Measurements from ENCODE around the gene ITPK1. TPM values are rescaled to one million over a fixed set of nuclear protein-coding genes. Genes with fewer than 3 reads are reported as not detected.

ITPK1 gene
- total and polyA plus RNA-seq, 2 donors (not counting 3 experiments of a cell fraction or from before 2014, with no cell fraction given) = 39.6 to 51.8 TPM

- dilution Hi-C loops (cut with MboI; ENCODE audit: extremely low pct_ligation_motif_present, low sequenced_read_pairs) (no loop called here), intact Hi-C loops (cut with micrococcal nuclease) (loop anchor here (10.0 kb wide), 1 partner anchor 1061 kb away; the partner anchor contains the start of gene IFI27)
- Histone ChIP-seq H3K9me3 (replicated peaks; ENCODE audit: control insufficient read depth, insufficient read depth, low read length) (no peaks in the 10 kb centered on the region), H3K4me3 (replicated peaks in 1 of 3; ENCODE audit: insufficient read depth in 1 of 3, low read depth in 1 of 3, low read length in 3 of 3) (no peak overlapping the region), H3K36me3 (ENCODE audit: control insufficient read depth in 2 of 2, extremely low read depth in 1 of 2, insufficient read depth in 2 of 2, low read length in 2 of 2) (no peaks in the 10 kb centered on the region), H3K4me2 (ENCODE audit: insufficient read depth, low read length) (no peak overlapping the region), H2AFZ (ENCODE audit: low read depth, low read length) (no peak overlapping the region), H4K20me1 (replicated peaks; ENCODE audit: control insufficient read depth, extremely low read depth, insufficient read depth, low read length) (no peaks in the 10 kb centered on the region), H3K79me2 (ENCODE audit: control insufficient read depth, insufficient read depth, low read length) (no peaks in the 10 kb centered on the region), H3K9ac (replicated peaks; ENCODE audit: extremely low read depth, insufficient read depth, low read length) (no peak overlapping the region), H3K27me3 (ENCODE audit: control insufficient read depth in 2 of 2, insufficient read depth in 2 of 2, low read length in 2 of 2) (no peaks in the 10 kb centered on the region), H3K9me1 (replicated peaks; ENCODE audit: control insufficient read depth, extremely low read depth, insufficient read depth, low read length) (no peaks in the 10 kb centered on the region), H3K4me1 (ENCODE audit: control insufficient read depth, extremely low read depth, insufficient read depth, low read length) (peaks cover 16% of the 10 kb centered on the region), H3K27ac (ENCODE audit: insufficient read depth, low read depth, low read length) (no peak overlapping the region)
- ChIA-PET CTCF (interaction anchor here (1.3 kb wide), 1 partner anchor 85 kb away, joined by 3 read pairs; no protein-coding TSS in a partner anchor), POLR2A (no interaction called here)
- TF ChIP-seq JUN (IDR thresholded peaks at IDR 0.05; ENCODE audit: borderline replicate concordance, insufficient read depth, insufficient read length, low read depth) (no peak), EZH2 (IDR thresholded peaks at IDR 0.05; ENCODE audit: borderline replicate concordance, low read depth, low read length, severe bottlenecking) (no peak), FOS (IDR thresholded peaks at IDR 0.05; ENCODE audit: borderline replicate concordance, insufficient read depth, low read length) (no peak), GATA2 (IDR thresholded peaks at IDR 0.05; ENCODE audit: insufficient read depth, insufficient read length, low read depth, low read length) (no peak), MAX (IDR thresholded peaks at IDR 0.05; ENCODE audit: insufficient read depth, insufficient read length) (no peak), POLR2A (IDR thresholded peaks at IDR 0.05; ENCODE audit: low read depth, low read length) (no peak), POLR2AphosphoS5 (IDR thresholded peaks at IDR 0.05; ENCODE audit: insufficient read depth, low read depth, low read length) (no peak), CTCF (IDR thresholded peaks at IDR 0.05; ENCODE audit: extremely low read depth in 1 of 2, insufficient read depth in 1 of 2, low read depth in 1 of 2, low read length in 2 of 2) (no peak)
- BruUV-seq (replicated peaks) = no TSS peak
- DNase-seq (ENCODE audit: low read depth, low spot score) (no peak), FAIRE-seq (no peak)
These were observed 61.7 kb downstream of the ITPK1 start for GRCh38 chr14:93054006-93054405.
